22Rv1 (cell line): Measurements from ENCODE around the gene CCN5.

Experiments
- H3K27ac ChIP-seq: fragments of 450-650 bp; 2 replicates; pipeline ENCODE4 v1.5.1; 2017
- ZFX ChIP-seq: fragments of 450-650 bp; IDR thresholded peaks from 2 replicates; pipeline ENCODE4 v1.6.1; 2017; ENCODE audit warnings: antibody characterized with exemption, borderline replicate concordance
- TF ChIP-seq, protein P1 (sequence below): fragments of 450-650 bp; IDR thresholded peaks from 2 replicates; pipeline ENCODE4 v1.5.1; 2017; ENCODE audit warnings: mild to moderate bottlenecking

Gene CCN5

DNA sequence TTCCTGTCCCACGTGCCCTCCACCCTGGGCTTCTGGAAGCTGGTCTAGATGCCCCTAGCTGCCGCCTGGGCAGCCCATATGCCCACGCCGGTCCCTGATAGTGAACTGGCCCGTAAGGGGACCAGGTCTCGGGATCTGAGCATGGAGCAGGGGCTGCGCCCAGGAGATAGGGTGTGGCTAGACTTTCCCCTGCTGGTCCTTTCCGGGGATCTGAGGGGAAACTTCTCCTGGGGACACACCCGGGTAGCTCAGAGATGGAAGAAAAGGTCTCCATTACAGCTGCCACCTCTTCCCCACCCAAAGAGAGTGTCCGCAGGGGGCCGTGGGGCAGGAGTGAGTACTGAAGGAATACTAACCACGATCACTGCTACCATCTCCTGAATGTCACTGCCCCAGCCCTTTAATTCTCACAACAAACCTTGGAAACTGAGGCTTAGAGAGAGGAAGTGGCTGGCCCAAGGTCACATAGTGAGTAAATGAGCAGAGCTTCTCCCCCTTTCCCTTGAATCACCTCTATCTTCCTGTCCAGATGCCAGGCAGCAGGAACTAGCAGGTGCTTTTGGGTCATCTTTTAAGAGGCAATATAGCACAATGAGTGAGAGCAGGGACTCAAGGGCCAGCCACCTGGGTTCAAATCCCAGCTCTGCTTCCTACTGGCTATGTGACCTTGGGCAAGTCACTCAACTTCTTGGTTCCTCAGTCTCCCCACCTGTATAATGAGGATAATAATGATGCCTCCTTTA is 11.8 kb upstream of the CCN5 start:
- no peak overlapping the region for H3K27ac ChIP-seq
- TF ChIP-seq, protein P1, sequence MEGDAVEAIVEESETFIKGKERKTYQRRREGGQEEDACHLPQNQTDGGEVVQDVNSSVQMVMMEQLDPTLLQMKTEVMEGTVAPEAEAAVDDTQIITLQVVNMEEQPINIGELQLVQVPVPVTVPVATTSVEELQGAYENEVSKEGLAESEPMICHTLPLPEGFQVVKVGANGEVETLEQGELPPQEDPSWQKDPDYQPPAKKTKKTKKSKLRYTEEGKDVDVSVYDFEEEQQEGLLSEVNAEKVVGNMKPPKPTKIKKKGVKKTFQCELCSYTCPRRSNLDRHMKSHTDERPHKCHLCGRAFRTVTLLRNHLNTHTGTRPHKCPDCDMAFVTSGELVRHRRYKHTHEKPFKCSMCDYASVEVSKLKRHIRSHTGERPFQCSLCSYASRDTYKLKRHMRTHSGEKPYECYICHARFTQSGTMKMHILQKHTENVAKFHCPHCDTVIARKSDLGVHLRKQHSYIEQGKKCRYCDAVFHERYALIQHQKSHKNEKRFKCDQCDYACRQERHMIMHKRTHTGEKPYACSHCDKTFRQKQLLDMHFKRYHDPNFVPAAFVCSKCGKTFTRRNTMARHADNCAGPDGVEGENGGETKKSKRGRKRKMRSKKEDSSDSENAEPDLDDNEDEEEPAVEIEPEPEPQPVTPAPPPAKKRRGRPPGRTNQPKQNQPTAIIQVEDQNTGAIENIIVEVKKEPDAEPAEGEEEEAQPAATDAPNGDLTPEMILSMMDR: no peak
- no peak for TF ChIP-seq ZFX

DNA sequence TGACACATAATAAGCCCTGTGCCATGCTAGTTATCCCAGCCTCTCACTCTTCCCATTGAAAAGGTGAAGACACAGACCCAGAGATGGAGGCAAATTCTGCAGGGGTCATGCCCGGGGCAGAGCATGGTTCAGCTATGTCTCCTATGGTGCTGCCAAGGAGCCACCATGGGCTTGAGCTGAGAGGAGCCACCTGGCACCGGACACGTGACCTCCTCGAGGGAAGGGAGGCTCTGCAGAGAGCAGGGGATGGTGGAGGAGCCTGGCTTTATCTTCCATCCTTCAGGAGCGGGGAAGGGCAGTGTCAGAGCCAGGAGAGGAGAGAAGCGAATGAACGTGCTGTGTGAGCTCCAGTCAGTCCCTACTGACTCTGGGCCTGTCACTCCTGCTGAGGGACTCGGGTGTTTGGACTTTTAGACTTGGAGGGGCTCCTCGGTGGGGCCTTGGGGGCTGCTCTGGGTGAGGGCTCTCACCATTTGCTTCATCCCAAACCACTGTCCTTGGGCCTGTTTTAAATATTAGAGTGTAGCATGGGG is 11.1 kb upstream of the CCN5 start:
- TF ChIP-seq ZFX: no peak
- no peak overlapping the region for H3K27ac ChIP-seq

DNA sequence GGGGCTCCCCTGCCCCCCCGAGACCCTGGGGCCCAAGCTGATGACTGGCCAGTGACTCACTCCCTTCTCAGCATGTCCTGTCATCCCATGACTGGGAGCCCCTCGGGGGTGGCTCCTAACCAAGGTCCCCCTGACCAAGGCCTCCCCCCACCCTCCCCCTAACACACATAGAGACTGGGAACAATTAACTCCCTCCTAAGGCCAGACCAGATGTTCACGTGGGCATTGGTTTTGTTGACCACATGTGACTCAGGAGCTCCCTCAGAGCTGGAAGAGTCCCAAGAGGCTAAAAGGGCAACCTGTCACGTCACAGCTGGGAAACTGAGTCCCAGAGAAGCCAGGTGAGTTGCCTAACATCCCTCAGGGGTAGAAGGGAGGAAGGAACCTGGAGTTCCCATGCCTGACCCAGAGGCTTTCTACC is 10.6 kb upstream of the CCN5 start:
- H3K27ac ChIP-seq: no peak overlapping the region
- TF ChIP-seq, protein P1: no peak
- TF ChIP-seq ZFX: no peak

DNA sequence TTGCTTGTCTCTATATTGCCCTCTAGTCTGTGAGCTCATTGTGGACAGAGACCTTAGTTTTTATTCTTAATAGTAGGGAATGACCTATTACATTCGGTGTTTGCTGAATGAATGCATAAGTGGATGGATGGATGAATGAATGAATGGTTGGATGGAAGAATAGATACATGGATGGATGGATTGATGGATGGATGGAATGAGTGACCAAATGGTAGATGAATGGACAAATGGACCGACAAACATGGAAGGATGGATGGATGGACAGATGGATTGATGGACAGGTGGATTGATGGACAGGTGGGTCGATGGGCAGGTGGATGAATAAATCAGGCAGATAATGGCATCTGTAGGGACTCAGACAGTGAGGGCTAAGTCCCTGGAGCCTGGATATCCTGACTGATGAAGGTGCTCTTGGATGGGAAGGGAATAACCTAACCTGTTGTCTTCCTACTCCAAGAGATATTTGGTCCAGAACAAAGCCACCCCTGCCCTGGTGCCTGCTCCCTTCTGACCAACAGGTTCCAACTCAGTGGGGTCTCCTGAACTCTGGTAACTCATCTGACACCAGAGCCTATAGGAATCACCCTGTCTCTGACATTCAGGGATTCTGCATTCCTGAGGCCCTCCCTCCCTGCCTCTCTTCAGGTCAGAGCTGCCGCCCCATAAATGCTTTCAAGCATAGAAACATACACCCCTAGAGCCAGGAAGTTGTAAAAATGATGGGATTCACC is 9.6 kb upstream of the CCN5 start:
- TF ChIP-seq, protein P1: no peak
- TF ChIP-seq ZFX: no peak
- no peak overlapping the region for H3K27ac ChIP-seq

DNA sequence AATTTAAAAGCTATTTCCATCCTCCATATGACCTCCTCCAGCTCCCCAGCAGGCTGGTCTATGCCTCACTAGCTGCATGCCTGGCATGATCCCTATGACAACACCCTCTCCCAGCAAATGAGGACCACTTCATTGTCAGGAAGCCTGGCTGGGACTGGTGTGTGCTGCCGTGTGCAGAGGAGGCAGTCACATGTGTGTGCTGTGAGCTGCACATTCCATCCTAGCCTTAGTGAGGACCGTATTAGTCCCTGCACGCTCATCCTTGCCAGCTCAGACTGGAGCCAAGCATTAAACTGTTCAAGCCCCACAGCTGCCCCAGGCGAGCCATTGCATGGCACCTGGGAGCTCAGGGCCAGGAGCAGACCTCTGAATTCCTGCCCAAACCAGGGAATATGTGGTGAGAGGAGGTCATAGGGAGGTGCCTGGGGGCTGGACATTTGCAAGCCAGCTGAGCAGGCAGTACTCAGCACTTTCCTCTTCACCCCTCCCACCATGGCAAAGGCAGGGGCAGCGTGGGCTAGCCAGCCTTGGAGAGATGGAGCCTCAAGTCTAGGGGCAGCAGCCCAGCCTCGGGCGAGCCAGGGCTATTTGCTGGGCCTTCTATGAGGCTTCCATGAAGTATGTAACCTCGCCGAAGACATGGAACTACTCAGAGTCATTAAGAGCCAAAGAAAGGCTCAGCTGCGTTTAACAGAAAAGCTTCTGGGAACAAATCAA is 8.7 kb upstream of the CCN5 start:
- TF ChIP-seq, protein P1: no peak
- no peak for TF ChIP-seq ZFX
- no peak overlapping the region for H3K27ac ChIP-seq

DNA sequence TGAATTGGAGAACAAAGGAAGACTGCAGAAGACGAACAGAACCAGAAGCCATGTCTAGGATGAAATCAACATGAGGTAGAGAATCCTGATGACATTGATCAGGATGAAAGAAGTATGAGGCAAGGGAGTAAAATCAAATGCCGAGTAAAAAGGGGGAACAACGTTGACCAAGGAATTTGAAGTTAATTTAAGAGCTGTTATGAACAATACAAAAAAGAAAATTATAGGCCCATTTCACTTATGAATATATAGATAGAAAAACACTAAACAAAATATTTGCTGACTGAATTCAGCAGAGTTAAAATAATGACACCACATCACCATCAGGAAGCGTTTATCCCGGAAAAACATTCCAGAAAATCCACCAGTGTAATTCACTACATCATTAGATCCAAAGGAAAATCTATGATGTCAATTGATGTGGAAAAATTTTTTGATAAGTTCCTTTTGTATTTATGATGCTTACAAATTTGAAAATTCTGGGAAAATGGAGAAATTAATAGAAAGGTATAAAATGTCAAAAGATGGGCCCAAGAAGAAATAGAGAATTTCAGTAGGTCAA is 8.1 kb upstream of the CCN5 start:
- H3K27ac ChIP-seq: no peak overlapping the region
- TF ChIP-seq, protein P1: no peak
- TF ChIP-seq ZFX: no peak

DNA sequence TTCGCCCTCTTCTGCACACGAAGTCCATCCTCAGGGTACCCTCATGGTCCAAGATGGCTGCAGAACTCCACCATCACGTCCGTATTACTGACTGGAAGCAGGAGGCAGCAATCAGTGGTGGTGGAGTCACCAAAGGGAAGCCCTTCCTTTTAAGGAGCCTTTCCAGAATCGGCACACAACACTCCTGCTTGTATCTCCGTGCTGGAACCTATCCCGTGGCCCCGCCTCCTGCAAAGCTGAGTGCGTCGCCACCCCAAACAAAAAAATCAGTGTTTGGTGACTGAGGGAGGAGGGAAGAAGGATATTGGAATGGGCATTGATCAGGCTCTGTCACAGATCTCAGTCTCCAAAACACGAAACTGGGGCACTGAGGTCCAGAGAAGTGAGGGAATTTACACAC is 5.8 kb upstream of the CCN5 start:
- H3K27ac ChIP-seq: no peak overlapping the region
- TF ChIP-seq, protein P1: no peak
- no peak for TF ChIP-seq ZFX
